ENCODE data around the gene UBE2R2. TPM values are rescaled to one million over a fixed set of nuclear protein-coding genes. Genes with fewer than 3 reads are reported as not detected.

UBE2R2 gene
- total RNA-seq, 2 donors from 2014 or later, result 66.4 to 74.4 TPM

- H3K4me3 Mint-ChIP-seq, result no peak overlapping the region
Measured at GRCh38 chr9:33878691-33879366, 61.9 kb downstream of the UBE2R2 start.

GRCh38 chr9:33880211-33881089, 63.5 kb downstream of the UBE2R2 start:
- Histone ChIP-seq H3K27me3 (ENCODE audit: control insufficient read depth, insufficient read depth, low read length, poor library complexity, severe bottlenecking) (no peaks in the 10 kb centered on the region), H3K27ac (ENCODE audit: low read depth, low read length) (no peak overlapping the region), H3K36me3 (ENCODE audit: control insufficient read depth, insufficient read depth, low read length) (no peaks in the 10 kb centered on the region), H3K4me3 (ENCODE audit: low read length) (no peak overlapping the region), H3K9ac (ENCODE audit: extremely low read depth, low read length, poor library complexity, severe bottlenecking) (no peak overlapping the region), H3K9me3 (ENCODE audit: control insufficient read depth, low read length) (no peaks in the 10 kb centered on the region), H3K4me1 (ENCODE audit: control insufficient read depth, insufficient read depth, low read length) (peaks cover 7% of the 10 kb centered on the region)
- Mint-ChIP-seq H3K36me3 (ENCODE audit: low read depth) (peaks cover 3% of the 10 kb centered on the region), H3K9me3 (no peaks in the 10 kb centered on the region), H3K4me3 (no peak overlapping the region), H3K27ac (peak overlapping the region; percentile 53), H3K27me3 (ENCODE audit: insufficient read depth) (no peaks in the 10 kb centered on the region), H3K4me1 (peaks cover 31% of the 10 kb centered on the region)
- WGBS, 2 experiments (ENCODE audit: insufficient coverage in 1 of 2, insufficient read length in 1 of 2), result 85 to 93% methylated on average over 4 to 8 of the region's 8 CpGs
- TF ChIP-seq CTCF (conservative IDR thresholded peaks at IDR 0.05), result no peak
- DNase-seq, result peak; percentile 73

More at GRCh38 chr9:33878691-33879366, 61.9 kb downstream of the UBE2R2 start:
- Histone ChIP-seq H3K9ac (ENCODE audit: extremely low read depth, low read length, poor library complexity, severe bottlenecking) (no peak overlapping the region), H3K27me3 (ENCODE audit: control insufficient read depth, insufficient read depth, low read length, poor library complexity, severe bottlenecking) (no peaks in the 10 kb centered on the region), H3K4me1 (ENCODE audit: control insufficient read depth, insufficient read depth, low read length) (peaks cover 7% of the 10 kb centered on the region), H3K27ac (ENCODE audit: low read depth, low read length) (peak overlapping the region; percentile 32), H3K36me3 (ENCODE audit: control insufficient read depth, insufficient read depth, low read length) (no peaks in the 10 kb centered on the region), H3K4me3 (ENCODE audit: low read length) (no peak overlapping the region), H3K9me3 (ENCODE audit: control insufficient read depth, low read length) (no peaks in the 10 kb centered on the region)
- H3K36me3 Mint-ChIP-seq (ENCODE audit: low read depth), result peaks cover 3% of the 10 kb centered on the region
- WGBS, 2 experiments (ENCODE audit: insufficient coverage in 1 of 2, insufficient read length in 1 of 2), result 92 to 93% methylated on average over 7 of the region's 7 CpGs
- H3K27me3 Mint-ChIP-seq (ENCODE audit: insufficient read depth), result no peaks in the 10 kb centered on the region
- no peak for DNase-seq
- H3K27ac Mint-ChIP-seq, result peak overlapping the region; percentile 77
- H3K4me1 Mint-ChIP-seq, result peaks cover 23% of the 10 kb centered on the region
- no peak for TF ChIP-seq CTCF (conservative IDR thresholded peaks at IDR 0.05)
- H3K9me3 Mint-ChIP-seq, result no peaks in the 10 kb centered on the region

- no peak overlapping the region for H3K27ac Mint-ChIP-seq
Measured at GRCh38 chr9:33881635-33882034, 64.7 kb downstream of the UBE2R2 start.

More at GRCh38 chr9:33881635-33882034, 64.7 kb downstream of the UBE2R2 start:
- Histone ChIP-seq H3K4me3 (ENCODE audit: low read length) (no peak overlapping the region), H3K27me3 (ENCODE audit: control insufficient read depth, insufficient read depth, low read length, poor library complexity, severe bottlenecking) (no peaks in the 10 kb centered on the region), H3K4me1 (ENCODE audit: control insufficient read depth, insufficient read depth, low read length) (peaks cover 7% of the 10 kb centered on the region), H3K9me3 (ENCODE audit: control insufficient read depth, low read length) (no peaks in the 10 kb centered on the region), H3K9ac (ENCODE audit: extremely low read depth, low read length, poor library complexity, severe bottlenecking) (no peak overlapping the region), H3K36me3 (ENCODE audit: control insufficient read depth, insufficient read depth, low read length) (peaks cover 2% of the 10 kb centered on the region), H3K27ac (ENCODE audit: low read depth, low read length) (no peak overlapping the region)
- Mint-ChIP-seq H3K9me3 (no peaks in the 10 kb centered on the region), H3K4me3 (no peak overlapping the region), H3K4me1 (peaks cover 31% of the 10 kb centered on the region), H3K36me3 (ENCODE audit: low read depth) (peaks cover 4% of the 10 kb centered on the region), H3K27me3 (ENCODE audit: insufficient read depth) (no peaks in the 10 kb centered on the region)
- DNase-seq, result no peak
- TF ChIP-seq CTCF (conservative IDR thresholded peaks at IDR 0.05), result no peak
- 100% methylated on average over 1 of the region's 1 CpG; no CpG with 5 or more reads in 1 of the 2 experiments for WGBS, 2 experiments (ENCODE audit: insufficient coverage in 1 of 2, insufficient read length in 1 of 2)
